ENCODE data around the gene CASS4.

- TF ChIP-seq POLR2A (IDR thresholded peaks at IDR 0.05) = no peak
- no peak for TF ChIP-seq CTCF (IDR thresholded peaks at IDR 0.05)
Measured at GRCh38 chr20:56411759-56412472, at the start of gene CASS4.

Data from ovary (tissue), 3 donors.